ENCODE results near the gene MXD3.

Gene MXD3

GRCh38 chr5:177296581-177296980 is 15.1 kb downstream of the MXD3 start:
- no peak for TF ChIP-seq CTCF (IDR thresholded peaks at IDR 0.05)

- no peak for TF ChIP-seq CTCF (IDR thresholded peaks at IDR 0.05)
Measured at GRCh38 chr5:177295924-177296323, 15.8 kb downstream of the MXD3 start.

- TF ChIP-seq CTCF (IDR thresholded peaks at IDR 0.05): no peak
Measured at GRCh38 chr5:177294632-177295031, 17.1 kb downstream of the MXD3 start.

- no peak for TF ChIP-seq CTCF (IDR thresholded peaks at IDR 0.05)
Measured at GRCh38 chr5:177293819-177294581, 17.7 kb downstream of the MXD3 start.

- no peak for TF ChIP-seq CTCF (IDR thresholded peaks at IDR 0.05)
Measured at GRCh38 chr5:177291735-177292134, 20.0 kb downstream of the MXD3 start.

- TF ChIP-seq CTCF (IDR thresholded peaks at IDR 0.05): no peak
Measured at GRCh38 chr5:177290816-177291596, 20.7 kb downstream of the MXD3 start.

- no peak for TF ChIP-seq CTCF (IDR thresholded peaks at IDR 0.05)
Measured at GRCh38 chr5:177288191-177288590, 23.5 kb downstream of the MXD3 start.
